ENCODE results near the gene SCAANT1.

Gene SCAANT1

GRCh38 chr3:63933459-63933858, 21.3 kb upstream of the SCAANT1 start:
- no peak for DNase-seq

- DNase-seq, result no peak
Measured at GRCh38 chr3:63932509-63933212, 20.5 kb upstream of the SCAANT1 start.

- DNase-seq, result no peak
Measured at GRCh38 chr3:63931290-63931689, 19.1 kb upstream of the SCAANT1 start.

- DNase-seq, result no peak
Measured at GRCh38 chr3:63927422-63928280, 15.5 kb upstream of the SCAANT1 start.

- DNase-seq, result no peak
Measured at GRCh38 chr3:63926309-63926708, 14.1 kb upstream of the SCAANT1 start.

- no peak for DNase-seq
Measured at GRCh38 chr3:63922491-63923199, 10.5 kb upstream of the SCAANT1 start.

GRCh38 chr3:63921741-63922482, 9.7 kb upstream of the SCAANT1 start:
- no peak for DNase-seq

- DNase-seq, result no peak
Measured at GRCh38 chr3:63920001-63920400, 7.8 kb upstream of the SCAANT1 start.

- no peak for DNase-seq
Measured at GRCh38 chr3:63918321-63918720, 6.1 kb upstream of the SCAANT1 start.

- DNase-seq, result no peak
Measured at GRCh38 chr3:63914312-63914711, 2.1 kb upstream of the SCAANT1 start.

GRCh38 chr3:63912768-63913588, 795 bp upstream of the SCAANT1 start:
- no peak for DNase-seq

GRCh38 chr3:63911509-63911872, 692 bp downstream of the SCAANT1 start:
- DNase-seq, result no peak

- no peak for DNase-seq
Measured at GRCh38 chr3:63910891-63911290, 1.3 kb downstream of the SCAANT1 start.

GRCh38 chr3:63910001-63910400, 2.2 kb downstream of the SCAANT1 start:
- no peak for DNase-seq

GRCh38 chr3:63909431-63909830, 2.8 kb downstream of the SCAANT1 start:
- no peak for DNase-seq

GRCh38 chr3:63908776-63909175, 3.4 kb downstream of the SCAANT1 start:
- no peak for DNase-seq

GRCh38 chr3:63908081-63908736, 4.0 kb downstream of the SCAANT1 start:
- DNase-seq, result no peak

GRCh38 chr3:63905731-63906620, 6.2 kb downstream of the SCAANT1 start:
- no peak for DNase-seq

GRCh38 chr3:63900459-63900858, 11.7 kb downstream of the SCAANT1 start:
- no peak for DNase-seq

- DNase-seq, result no peak
Measured at GRCh38 chr3:63900010-63900409, 12.2 kb downstream of the SCAANT1 start.
